Activated CD4-positive, alpha-beta memory T cell treated with anti-CD3 and anti-CD28 coated beads, Interleukin-2, amount 10 ng/mL, durations not matched to agents 7 days and 5 days (primary cell): Measurements from ENCODE around the gene PROZ. TPM values are rescaled to one million over a fixed set of nuclear protein-coding genes. Genes with fewer than 3 reads are reported as not detected.

ENCODE experiments used
- CTCF ChIA-PET: fragments of 350-600 bp; sonication (Branson Sonifier 250); formaldehyde crosslinking; loops from one replicate; lab custom pipeline; 2021; ENCODE audit warnings: antibody characterized with exemption, inconsistent platforms; lab: Charles Lee
- POLR2A ChIA-PET: fragments of 350-600 bp; sonication (Branson Sonifier 250); formaldehyde crosslinking; loops from one replicate; lab custom pipeline; 2021; ENCODE audit warnings: antibody characterized with exemption; lab: Charles Lee
- DNase-seq: peaks from one replicate; pipeline ENCODE4 v3.0.0-alpha.2; 2020
- H3K27ac Mint-ChIP-seq: one replicate; pipeline ENCODE4 v1.8.0; 2021; ENCODE audit warnings: mild to moderate bottlenecking, mixed read lengths
- H3K27me3 Mint-ChIP-seq: one replicate; pipeline ENCODE4 v1.8.0; 2021; ENCODE audit warnings: mixed read lengths
- H3K36me3 Mint-ChIP-seq: one replicate; pipeline ENCODE4 v1.8.0; 2021; ENCODE audit warnings: low read depth, mixed read lengths
- H3K4me1 Mint-ChIP-seq: one replicate; pipeline ENCODE4 v1.8.0; 2021; ENCODE audit warnings: mixed read lengths
- H3K4me3 Mint-ChIP-seq: one replicate; pipeline ENCODE4 v1.8.0; 2021; ENCODE audit warnings: mild to moderate bottlenecking, mixed read lengths
- H3K9me3 Mint-ChIP-seq: one replicate; pipeline ENCODE4 v1.8.0; 2021; ENCODE audit warnings: mixed read lengths
- total RNA-seq, 2 experiments: library from RNA; stranded (reverse); gene quantifications; one replicate each; pipeline ENCODE4 v1.2.3, GENCODE V29; 2021

Gene PROZ
- total RNA-seq, 2 experiments from 2014 or later = not detected

DNA sequence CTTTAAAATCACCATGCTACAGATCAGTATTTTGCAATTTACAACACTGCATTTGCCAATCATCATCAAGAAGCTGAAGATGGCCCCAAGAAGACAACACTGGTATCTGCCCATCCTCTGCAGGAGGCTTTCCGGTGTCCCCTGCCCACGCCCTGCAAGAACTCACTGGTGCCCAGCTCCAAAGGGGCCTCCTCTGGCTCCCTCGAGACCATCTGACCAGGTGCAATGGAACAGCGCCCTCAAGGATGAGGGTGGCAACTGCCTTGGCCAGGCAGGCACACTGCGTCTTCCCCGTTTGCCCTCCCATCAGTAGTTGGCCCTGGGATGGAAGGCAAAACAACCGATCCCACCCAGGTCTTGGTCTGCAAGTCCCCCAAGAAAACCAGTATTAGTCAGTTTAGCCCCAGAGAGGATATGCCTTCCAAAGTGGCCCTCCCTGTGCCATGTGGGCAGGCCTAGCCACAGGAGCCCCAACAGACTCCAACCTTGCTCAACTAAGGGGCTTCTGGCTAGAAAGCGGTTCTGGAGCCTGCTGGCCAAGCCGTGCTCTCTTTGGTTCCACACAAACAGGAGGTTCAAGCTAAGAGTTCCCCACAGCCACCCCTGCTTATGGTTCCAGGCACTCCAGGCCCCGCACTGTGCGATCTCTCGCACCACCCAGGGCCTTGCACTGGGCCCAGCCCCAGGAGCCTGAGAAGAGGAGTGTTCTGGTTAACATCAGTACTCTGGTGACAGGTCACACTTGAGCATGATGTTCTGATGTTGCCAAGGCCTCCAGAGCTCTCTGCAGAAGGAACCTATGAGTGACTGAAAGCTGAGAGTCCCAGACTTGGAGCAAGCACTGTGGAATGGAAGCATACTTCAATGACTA, 45.3 kb downstream of the PROZ start:
- ChIA-PET POLR2A (interaction anchor here (1.2 to 1.5 kb wide), 2 partner anchors 12 to 17 kb away, joined by 3 to 4 read pairs; no protein-coding TSS in a partner anchor), CTCF (no interaction called here)
- no peak overlapping the region for H3K4me3 Mint-ChIP-seq
- peaks cover 40% of the 10 kb centered on the region for H3K36me3 Mint-ChIP-seq
- no peaks in the 10 kb centered on the region for H3K27me3 Mint-ChIP-seq
- H3K9me3 Mint-ChIP-seq = no peaks in the 10 kb centered on the region
- DNase-seq = no peak
- peaks cover 55% of the 10 kb centered on the region for H3K4me1 Mint-ChIP-seq
- H3K27ac Mint-ChIP-seq = no peak overlapping the region

DNA sequence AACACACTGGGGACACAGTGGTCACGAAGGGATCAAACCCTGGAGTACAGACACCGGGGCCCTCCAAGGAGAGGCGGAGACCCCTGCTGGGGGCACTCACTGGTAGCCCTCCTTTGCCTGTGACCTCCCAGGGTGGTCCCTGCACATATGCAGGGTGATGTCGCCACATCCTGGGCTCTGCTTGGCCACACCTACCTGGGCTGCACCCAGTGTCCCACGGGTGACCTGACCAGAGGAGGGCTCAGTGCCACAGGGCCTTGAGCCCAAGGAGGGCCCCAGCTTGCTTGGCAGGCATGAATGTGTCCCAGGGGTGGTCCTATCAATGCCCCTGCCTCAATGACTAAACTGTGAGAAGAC, 45.9 kb downstream of the PROZ start:
- Mint-ChIP-seq H3K27ac (no peak overlapping the region), H3K4me1 (peaks cover 55% of the 10 kb centered on the region), H3K9me3 (no peaks in the 10 kb centered on the region), H3K36me3 (peaks cover 35% of the 10 kb centered on the region), H3K4me3 (no peak overlapping the region), H3K27me3 (no peaks in the 10 kb centered on the region)
- CTCF ChIA-PET = no interaction called here
- DNase-seq = no peak
- POLR2A ChIA-PET = interaction anchor here (1.2 to 1.5 kb wide), 2 partner anchors 12 to 17 kb away, joined by 3 to 4 read pairs; no protein-coding TSS in a partner anchor

DNA sequence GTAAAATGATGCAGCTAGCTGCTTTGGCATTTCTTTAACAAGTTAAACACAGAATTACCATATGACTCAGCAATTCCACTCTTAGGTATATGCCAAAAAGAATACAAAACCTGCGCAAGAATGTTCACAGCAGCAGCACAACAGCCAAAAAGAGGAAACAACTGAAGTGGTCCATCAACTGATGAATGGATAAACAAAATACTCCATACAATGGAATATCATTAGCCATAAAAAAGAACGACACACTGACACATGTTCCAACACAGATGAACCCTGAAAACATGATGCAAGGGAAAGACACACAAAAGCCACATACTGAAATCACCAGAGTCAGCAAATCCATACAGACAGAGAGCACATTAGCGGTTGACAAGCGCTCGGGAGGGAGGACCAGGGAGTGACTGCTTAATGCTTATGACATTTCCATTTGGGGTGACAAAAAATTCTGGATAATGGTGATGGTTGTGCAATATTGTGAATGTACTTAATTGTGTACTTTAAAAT, 47.0 kb downstream of the PROZ start:
- Mint-ChIP-seq H3K4me3 (peak overlapping the region; percentile 19), H3K4me1 (peaks cover 57% of the 10 kb centered on the region), H3K27ac (peak overlapping the region; percentile 66), H3K9me3 (no peaks in the 10 kb centered on the region), H3K27me3 (no peaks in the 10 kb centered on the region), H3K36me3 (peaks cover 30% of the 10 kb centered on the region)
- no peak for DNase-seq
- POLR2A ChIA-PET = interaction anchor here (1.2 kb wide), 1 partner anchor 18 kb away, joined by 4 read pairs; no protein-coding TSS in a partner anchor
- CTCF ChIA-PET = no interaction called here

DNA sequence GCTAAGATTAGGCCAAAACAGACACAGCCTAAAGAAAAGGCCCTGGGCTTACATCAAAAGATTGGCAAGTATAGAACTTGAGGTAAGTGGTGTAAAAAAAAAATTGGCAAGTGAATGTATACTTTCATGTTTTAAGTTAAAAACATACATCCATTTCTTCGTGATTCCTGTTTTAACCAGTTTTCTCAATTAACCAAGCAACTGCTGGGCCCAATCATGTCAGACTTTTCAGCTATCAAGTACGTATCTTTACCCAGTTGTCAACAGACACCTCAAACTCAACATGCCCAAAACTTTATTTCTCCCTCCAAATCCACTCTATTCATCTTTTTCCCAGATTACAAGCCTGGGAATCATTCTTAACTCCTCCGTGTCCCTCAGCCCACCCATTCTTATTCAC, 49.0 kb downstream of the PROZ start:
- peak overlapping the region; percentile 81 for H3K27ac Mint-ChIP-seq
- peaks cover 65% of the 10 kb centered on the region for H3K4me1 Mint-ChIP-seq
- H3K27me3 Mint-ChIP-seq = no peaks in the 10 kb centered on the region
- H3K4me3 Mint-ChIP-seq = peak overlapping the region; percentile 92
- ChIA-PET CTCF (no interaction called here), POLR2A (interaction anchor here (1.0 to 4.5 kb wide), 5 partner anchors 22 to 379 kb away, joined by 3 to 77 read pairs (median 4); no protein-coding TSS in a partner anchor)
- peaks cover 2% of the 10 kb centered on the region for H3K9me3 Mint-ChIP-seq
- H3K36me3 Mint-ChIP-seq = peaks cover 43% of the 10 kb centered on the region
- DNase-seq = no peak

DNA sequence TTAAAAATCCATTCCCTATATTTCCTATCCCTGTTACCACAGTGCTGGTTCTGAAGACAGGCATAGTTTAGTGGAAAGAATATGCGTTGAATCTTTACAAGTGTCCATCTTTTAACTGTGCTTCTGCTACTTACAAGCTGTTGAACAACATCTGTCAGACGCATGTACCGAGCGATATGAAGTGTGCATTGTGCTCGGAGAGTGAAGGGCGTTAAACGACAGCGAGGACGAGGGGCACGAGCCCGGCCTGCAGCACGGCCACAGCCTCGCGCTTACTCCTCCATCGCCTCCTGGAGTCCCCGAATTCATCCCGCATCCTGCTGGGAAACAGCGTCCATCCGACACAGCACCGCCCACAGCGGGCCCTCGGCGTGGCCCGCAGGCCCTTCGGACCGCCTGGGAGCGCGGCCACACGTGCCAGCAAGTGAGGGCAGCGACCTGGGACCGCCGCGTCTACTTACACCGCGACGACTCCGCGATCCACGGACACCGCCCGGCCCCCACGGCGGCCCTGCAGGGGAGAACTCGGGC, 49.5 kb downstream of the PROZ start:
- CTCF ChIA-PET = interaction anchor here (1.4 kb wide), 1 partner anchor 32 kb away, joined by 4 read pairs; no protein-coding TSS in a partner anchor
- peaks cover 65% of the 10 kb centered on the region for H3K4me1 Mint-ChIP-seq

DNA sequence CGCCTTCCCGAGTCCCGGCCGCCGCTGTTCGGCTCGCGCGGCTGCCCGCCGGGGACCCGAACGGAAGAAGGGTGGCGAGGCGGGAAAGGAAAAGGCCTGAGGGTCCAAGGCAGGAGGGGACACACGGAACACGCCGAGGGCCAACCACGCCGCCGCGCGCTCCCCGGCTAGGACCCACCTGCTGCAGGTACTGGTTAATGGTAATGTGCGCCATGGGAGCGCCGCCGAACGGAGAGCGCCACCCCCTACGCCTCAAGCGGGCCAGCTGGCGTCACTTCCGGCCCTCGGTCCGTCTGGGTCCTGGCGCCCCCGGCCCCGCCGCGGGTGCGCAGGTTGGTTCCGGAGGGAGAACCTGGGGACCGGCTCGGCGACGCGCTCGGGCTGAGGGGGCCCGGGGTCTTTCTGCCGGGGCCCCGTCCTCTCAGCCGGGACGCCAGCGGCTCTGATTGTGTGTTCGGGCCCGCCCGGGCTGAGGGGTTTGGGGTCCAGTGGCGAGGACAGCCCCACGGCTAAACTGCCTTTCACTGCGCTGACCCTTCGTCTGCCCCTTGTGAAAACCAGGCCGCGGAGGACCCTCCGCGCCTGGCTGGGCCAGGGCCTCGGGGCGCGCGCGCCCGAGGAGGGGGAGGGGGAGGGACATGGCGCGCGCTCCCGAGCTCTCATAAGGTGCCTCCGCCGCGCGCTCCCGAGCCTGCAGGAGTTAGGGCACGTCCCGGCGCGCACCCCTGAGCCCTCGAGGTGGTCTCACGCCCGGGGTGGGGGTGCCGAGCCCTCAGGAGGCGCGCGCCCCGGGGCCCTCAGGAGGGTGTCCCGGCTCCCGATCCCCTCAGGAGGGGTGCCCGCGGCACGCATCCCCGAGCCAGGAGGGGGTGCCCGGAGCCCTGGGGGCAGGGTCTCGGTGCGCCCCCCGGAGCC, 50.2 kb downstream of the PROZ start, which contains the start of gene PCID2:
TSS of gene PCID2 (minus strand) at position 249 of the 915 bp plus-strand sequence. CDS start at position 214, 35 bp downstream.
- CTCF ChIA-PET = interaction anchor here (0.8 to 1.4 kb wide), 2 partner anchors 10 to 33 kb away, joined by 3 to 4 read pairs; no protein-coding TSS in a partner anchor
- Mint-ChIP-seq H3K4me3 (peak within 1 kb of the TSS; percentile 92), H3K27me3 (no peaks in the 10 kb centered on the region), H3K27ac (peak within 1 kb of the TSS; percentile 81), H3K9me3 (peaks cover 2% of the 10 kb centered on the region), H3K4me1 (peaks cover 65% of the 10 kb centered on the region), H3K36me3 (peaks cover 45% of the 10 kb centered on the region)
- DNase-seq = peak; percentile 91
- POLR2A ChIA-PET = interaction anchor here (1.0 to 4.5 kb wide), 21 partner anchors 9 to 281 kb away, joined by 3 to 77 read pairs (median 8); partner anchors contain the start of genes DCUN1D2, LAMP1 and MCF2L

More for the DNA sequence above, 49.5 kb downstream of the PROZ start:
- DNase-seq = no peak
- H3K4me3 Mint-ChIP-seq = peak overlapping the region; percentile 92
- H3K27ac Mint-ChIP-seq = peak overlapping the region; percentile 81
- POLR2A ChIA-PET = interaction anchor here (1.0 to 4.5 kb wide), 11 partner anchors 10 to 378 kb away, joined by 3 to 77 read pairs (median 11); partner anchors contain the start of gene LAMP1
- peaks cover 2% of the 10 kb centered on the region for H3K9me3 Mint-ChIP-seq
- no peaks in the 10 kb centered on the region for H3K27me3 Mint-ChIP-seq
- H3K36me3 Mint-ChIP-seq = peaks cover 43% of the 10 kb centered on the region

DNA sequence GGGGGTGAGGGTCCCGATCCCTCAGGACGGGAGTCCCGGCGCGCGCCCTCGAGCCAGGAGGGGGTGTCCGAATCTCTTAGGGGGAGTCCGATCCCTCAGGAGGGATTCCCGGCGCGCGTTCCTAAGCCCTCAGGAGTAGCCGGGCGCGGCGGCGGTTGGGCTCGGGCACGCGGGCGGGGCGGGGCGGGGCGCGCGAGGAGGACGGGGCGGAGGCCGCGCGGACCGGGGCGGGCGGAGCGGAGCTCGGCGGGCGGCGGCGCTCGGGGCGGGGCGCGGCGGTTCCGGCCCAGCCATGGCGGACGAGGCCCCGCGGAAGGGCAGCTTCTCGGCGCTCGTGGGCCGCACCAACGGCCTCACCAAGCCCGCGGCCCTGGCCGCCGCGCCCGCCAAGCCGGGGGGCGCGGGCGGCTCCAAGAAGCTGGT, 50.9 kb downstream of the PROZ start, which contains the start of gene CUL4A:
TSS of gene CUL4A (plus strand) at position 278 of the 423 bp plus-strand sequence. CDS start at position 293, 15 bp downstream.
- peak within 1 kb of the TSS; percentile 89 for H3K27ac Mint-ChIP-seq
- DNase-seq = peak; percentile 82
- POLR2A ChIA-PET = interaction anchor here (0.7 to 4.5 kb wide), 26 partner anchors 9 to 621 kb away, joined by 3 to 77 read pairs (median 6); partner anchors contain the start of genes DCUN1D2, LAMP1 and MCF2L
- H3K27me3 Mint-ChIP-seq = no peaks in the 10 kb centered on the region
- peak within 1 kb of the TSS; percentile 92 for H3K4me3 Mint-ChIP-seq
- H3K9me3 Mint-ChIP-seq = peaks cover 2% of the 10 kb centered on the region
- peaks cover 50% of the 10 kb centered on the region for H3K36me3 Mint-ChIP-seq
- CTCF ChIA-PET = interaction anchor here (0.8 to 1.4 kb wide), 6 partner anchors 9 to 267 kb away, joined by 3 to 4 read pairs (median 3); no protein-coding TSS in a partner anchor
- H3K4me1 Mint-ChIP-seq = peaks cover 67% of the 10 kb centered on the region

DNA sequence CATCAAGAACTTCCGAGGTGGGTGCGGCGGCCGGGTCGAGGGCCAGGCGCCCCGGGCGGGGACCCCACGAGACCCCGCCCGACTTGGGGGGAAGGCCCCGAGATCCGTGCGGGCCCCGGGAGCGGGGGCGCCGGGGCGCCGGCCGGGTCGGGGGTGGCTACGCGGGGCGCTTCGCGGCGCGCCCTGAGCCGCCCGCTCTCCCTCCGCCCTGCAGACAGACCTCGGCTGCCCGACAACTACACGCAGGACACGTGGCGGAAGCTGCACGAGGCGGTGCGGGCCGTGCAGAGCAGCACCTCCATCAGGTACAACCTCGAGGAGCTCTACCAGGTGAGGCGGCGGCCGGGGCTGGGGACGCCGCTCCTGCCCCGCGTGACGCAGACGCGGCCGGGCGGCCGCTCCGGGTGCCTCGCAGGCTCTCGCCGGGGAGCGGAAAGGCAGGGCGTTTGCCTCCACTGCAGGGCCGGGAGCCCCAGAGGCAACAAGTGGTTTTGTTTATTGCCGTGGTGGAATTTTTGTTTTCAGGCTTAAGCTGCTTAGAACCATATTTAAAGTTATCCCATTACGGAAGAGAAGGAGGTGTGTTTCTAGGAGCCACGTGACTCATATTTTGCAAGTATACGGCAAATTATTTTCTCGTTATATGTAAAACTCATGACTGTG, 51.4 kb downstream of the PROZ start:
- Mint-ChIP-seq H3K4me1 (peaks cover 62% of the 10 kb centered on the region), H3K27ac (peak overlapping the region; percentile 89), H3K9me3 (peaks cover 2% of the 10 kb centered on the region), H3K27me3 (no peaks in the 10 kb centered on the region), H3K36me3 (peaks cover 50% of the 10 kb centered on the region), H3K4me3 (peak overlapping the region; percentile 84)
- DNase-seq = peak; percentile 79
- ChIA-PET POLR2A (interaction anchor here (0.7 to 4.5 kb wide), 25 partner anchors 8 to 1048 kb away, joined by 3 to 77 read pairs (median 6); partner anchors contain the start of genes DCUN1D2, LAMP1 and MCF2L), CTCF (interaction anchor here (0.8 to 1.1 kb wide), 6 partner anchors 9 to 267 kb away, joined by 3 read pairs; no protein-coding TSS in a partner anchor)

DNA sequence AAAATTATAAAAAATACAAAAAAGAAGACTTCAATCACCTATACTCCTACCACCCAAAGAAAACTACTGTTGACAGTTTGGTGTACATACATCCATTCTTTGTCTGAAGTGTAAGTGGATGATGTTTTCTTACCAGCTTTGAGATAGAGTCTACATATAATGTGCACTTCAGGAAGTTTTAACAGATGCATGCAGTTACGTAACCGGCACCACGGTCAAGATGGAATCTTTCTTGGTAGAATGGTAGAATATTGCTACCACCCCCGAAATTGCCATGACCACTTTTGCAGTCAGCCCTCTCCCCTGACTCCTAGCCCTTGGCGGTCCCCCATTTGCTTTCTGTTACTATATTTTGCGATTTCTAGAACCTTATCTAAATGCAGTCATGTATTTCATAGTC, 52.4 kb downstream of the PROZ start:
- Mint-ChIP-seq H3K27ac (peak overlapping the region; percentile 52), H3K36me3 (peaks cover 41% of the 10 kb centered on the region), H3K27me3 (no peaks in the 10 kb centered on the region), H3K4me1 (peaks cover 53% of the 10 kb centered on the region), H3K4me3 (peak overlapping the region; percentile 84), H3K9me3 (peaks cover 2% of the 10 kb centered on the region)
- POLR2A ChIA-PET = interaction anchor here (4.5 kb wide), 1 partner anchor 26 kb away, joined by 77 read pairs; no protein-coding TSS in a partner anchor
- DNase-seq = no peak
- CTCF ChIA-PET = no interaction called here

DNA sequence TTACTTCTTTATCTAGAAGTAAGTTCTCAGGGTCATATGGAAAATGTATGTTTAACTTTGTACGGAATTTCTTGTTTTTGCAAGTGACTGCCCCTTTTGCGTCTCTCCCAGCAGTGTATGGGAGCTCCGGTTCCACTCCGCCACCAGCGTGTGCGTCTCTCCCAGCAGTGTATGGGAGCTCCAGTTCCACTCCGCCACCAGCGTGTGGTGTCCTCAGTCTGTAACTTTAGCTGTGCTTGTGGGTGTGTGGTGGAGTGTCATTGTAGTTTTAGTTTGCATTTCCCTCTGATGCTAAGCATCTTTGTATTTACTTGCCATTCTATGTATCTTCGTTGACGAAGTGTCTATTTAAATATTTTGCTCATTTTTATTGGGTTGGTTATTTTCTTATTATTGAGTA, 53.3 kb downstream of the PROZ start:
- POLR2A ChIA-PET = no interaction called here
- DNase-seq = no peak
- Mint-ChIP-seq H3K36me3 (peaks cover 35% of the 10 kb centered on the region), H3K27ac (no peak overlapping the region), H3K9me3 (peaks cover 2% of the 10 kb centered on the region), H3K27me3 (no peaks in the 10 kb centered on the region), H3K4me1 (peaks cover 44% of the 10 kb centered on the region), H3K4me3 (peak overlapping the region; percentile 53)
- CTCF ChIA-PET = no interaction called here
